Measurements from ENCODE around the gene STYXL2.

The STYXL2 gene

GRCh38 chr1:167093846-167094516, at the start of gene STYXL2:
STYXL2 (plus strand) TSS chr1:167094075; CDS start chr1:167094850, 775 bp downstream.
- no peak for FAIRE-seq

GRCh38 chr1:167051907-167052306, 42.0 kb upstream of the STYXL2 start:
- no peak for FAIRE-seq

DNA sequence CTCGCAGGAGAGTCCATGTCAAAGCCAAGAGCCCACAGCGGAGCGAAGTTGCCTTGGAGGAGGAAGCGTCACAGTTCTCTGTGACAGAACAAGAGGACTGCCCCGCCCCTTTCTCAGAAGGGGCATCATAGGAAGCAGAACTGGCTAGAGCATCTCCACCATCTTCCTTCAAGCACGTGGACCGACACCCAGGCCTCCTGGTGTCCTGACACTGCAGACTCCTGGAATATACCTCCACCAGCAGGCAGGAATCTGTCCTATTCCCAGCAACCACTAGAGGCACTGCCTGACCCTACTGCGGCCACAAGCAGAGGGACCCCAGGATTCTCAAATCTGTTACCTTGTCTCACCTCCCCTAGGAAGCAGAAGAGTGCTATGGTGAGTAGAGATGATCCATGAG, 41.5 kb upstream of the STYXL2 start:
- no peak for FAIRE-seq

GRCh38 chr1:167054531-167054930, 39.3 kb upstream of the STYXL2 start:
- FAIRE-seq = no peak

DNA sequence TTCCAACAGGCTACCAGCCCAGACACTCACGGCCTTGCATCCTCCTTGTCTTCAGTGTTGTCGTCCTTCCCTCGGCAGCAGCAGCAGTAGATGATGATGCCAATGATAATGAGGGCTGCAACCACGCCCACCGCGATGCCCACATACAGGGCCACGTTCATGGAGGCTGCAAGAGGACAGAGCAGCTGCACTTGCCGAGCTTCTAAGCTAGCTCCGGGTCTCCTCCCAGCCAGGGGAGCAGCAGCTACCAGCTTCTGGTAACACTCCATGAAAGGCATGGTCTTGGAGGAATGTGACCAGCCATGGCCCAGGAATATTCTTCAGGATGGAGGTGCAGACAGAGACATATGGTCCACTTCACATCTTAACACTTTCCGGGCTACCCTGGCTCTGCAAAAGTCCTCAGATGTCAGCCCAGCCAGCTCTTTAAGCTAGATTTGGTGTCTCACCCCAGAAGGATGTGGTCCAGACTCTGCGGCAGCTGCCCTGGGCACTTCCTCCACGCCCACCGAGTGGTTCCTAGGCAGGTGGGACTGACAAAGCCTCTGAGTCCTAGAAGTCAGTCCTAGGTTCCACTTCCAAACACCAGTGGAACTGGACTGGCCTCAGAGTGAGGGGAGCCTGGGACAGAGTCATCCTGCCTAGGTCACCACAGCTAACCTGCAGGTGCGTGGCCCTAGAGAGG, 38.8 kb upstream of the STYXL2 start:
- no peak for FAIRE-seq

GRCh38 chr1:167056529-167057231, 37.2 kb upstream of the STYXL2 start:
- no peak for FAIRE-seq

DNA sequence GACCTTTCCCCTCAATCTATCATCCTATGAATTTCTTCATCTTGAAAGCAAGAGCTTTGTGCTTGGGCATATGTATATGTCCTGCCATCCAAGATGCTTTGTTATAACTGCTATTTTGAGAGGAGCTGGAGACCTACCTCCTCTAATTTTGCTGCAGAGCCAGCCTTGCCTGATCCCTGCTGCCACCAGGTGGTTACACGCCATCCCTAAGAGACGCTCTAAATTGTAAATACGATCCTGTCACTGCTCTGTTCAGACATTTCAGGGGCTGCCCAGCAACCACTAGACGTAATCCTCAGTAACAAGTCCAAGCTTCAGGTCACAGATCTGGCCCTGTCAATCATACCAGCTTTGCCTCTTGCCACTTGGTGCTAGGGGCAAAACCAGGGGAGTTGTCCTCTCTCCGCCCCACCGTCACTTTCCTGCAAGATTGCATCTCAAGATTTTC, 36.6 kb upstream of the STYXL2 start:
- FAIRE-seq = no peak

DNA sequence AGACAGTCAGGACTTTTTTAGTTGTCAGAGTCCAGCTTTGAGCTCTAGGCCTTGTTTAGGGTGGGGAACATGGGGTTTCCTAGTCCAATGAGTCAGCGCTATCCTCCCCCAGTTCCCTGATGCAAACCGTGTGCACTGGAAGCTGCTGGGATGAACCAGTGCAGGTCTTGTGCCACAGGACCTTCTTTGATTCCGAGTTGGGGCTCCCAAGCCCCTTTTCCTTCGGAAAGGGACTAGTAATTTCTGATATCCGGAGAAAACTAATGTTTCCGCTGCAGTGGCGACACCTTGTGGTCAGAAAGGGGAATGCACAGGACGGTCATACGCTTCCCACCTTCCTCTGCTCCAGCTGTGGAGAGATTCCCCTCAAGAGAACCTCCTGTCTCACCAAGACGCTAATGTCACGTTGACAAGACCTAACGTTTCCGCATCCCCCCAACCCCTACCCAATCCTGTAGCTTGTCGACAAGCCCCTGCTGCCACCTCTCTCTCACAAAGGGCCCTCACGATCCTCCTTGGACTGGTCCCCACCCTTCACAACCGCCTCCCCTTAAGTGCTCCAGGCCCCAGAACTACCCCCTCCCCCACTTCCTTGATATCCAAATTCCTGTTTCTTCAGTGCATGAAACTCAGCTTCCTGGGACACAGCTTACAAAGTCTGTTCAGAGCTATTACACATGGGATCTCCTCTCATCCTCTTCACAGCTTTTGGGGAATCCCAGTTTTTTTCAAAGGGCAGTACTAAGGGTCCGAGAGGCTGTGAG, 34.6 kb upstream of the STYXL2 start:
- FAIRE-seq = peak; percentile 7

GRCh38 chr1:167059809-167060107, 34.1 kb upstream of the STYXL2 start:
- no peak for FAIRE-seq

GRCh38 chr1:167060141-167061072, 33.5 kb upstream of the STYXL2 start:
- FAIRE-seq = no peak

DNA sequence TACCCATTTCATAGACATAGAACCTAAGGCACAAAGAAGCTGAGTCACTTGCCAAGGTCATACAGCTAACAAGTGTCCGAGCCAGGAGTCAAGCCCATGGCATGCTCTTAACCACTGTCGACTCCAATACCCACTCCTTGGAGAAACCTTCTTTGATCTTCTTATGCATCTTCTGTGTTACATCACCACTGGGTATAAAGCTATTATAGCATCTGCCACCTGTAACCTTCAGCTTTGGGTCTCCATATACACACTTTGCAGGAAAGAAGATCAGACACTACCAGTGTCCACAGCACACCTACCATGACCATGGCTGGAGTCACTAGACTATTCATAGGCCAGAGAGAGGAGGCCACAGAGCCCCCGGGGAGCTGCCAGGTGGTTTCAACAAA, 32.8 kb upstream of the STYXL2 start:
- no peak for FAIRE-seq

- FAIRE-seq = no peak
Measured at GRCh38 chr1:167064621-167065020, 29.3 kb upstream of the STYXL2 start.

DNA sequence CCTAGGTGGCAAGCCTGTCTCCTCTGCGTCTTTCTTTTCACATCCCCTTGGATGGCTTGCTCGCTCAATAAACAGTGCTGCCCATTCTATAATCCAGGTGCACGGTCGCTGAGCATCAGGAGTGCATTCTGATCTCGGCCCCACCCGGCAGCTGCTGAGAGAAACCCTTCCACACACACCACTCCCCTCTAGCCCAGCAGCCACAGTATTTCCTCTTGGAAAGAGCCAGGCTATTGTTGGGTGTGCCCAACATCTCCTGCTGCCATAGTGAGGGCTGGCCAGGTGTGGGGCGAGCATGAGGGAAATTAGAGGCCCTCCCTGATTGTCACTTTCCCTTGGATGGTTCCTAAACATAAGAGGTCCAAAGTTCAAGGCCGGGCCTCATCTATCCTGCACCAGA, 28.4 kb upstream of the STYXL2 start:
- no peak for FAIRE-seq

DNA sequence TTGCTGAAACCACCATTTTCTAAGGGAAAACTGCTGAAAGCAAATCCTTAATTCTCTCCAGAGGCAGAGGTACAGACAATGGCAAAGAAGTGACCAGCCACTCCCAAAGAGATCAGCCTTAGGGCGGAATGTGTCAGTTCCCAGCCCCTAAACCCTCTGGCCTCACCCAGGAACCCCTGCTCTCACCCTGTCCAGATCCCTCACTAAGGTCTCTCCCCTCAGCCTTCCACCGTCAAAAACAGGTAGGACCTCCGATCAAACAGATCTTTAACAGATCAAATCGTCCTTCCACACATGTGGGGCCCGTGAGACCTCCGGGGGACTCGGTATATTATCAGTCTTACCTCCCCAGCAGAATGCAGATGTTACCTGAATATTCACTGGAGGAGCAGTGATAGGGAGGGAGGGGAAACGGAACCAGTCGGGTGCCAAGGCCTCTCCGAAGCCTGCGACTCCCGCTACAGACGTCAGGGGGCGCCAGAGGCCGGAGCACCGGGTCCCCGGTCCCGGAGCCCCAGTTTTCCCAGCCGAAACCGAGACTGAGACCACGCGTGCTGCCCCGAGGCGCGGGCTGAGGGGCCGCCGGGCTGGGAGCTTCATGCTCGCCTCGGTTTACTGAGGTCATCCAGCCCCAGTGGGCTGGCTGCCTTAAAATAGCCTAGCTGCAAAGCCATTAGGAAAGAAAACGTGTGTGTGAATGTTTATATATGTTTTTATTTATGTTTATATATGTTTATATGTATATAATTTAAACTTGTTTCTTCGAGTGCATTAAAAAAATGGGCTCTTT, 27.3 kb upstream of the STYXL2 start:
- FAIRE-seq = no peak

GRCh38 chr1:167067904-167068303, 26.0 kb upstream of the STYXL2 start:
- FAIRE-seq = peak; percentile 29

DNA sequence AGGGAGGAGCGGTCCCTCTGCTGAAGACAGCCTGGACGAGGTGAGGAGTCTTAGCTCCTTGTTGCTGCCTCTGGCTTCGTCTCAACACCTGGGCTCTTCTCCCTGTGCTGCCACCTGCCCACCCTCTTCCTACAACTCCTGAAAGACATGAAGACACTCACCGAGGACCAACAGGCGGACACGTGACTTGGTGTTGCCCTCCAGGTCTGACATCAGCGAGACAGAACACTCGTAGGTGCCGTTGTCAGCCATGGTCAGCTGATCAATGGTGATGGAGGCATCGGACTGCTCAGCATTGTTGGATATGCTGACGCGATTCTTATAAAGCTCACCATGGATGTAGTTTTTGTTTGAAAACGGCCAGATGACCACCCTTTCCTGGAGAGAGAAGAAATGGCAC, 25.1 kb upstream of the STYXL2 start:
- no peak for FAIRE-seq

DNA sequence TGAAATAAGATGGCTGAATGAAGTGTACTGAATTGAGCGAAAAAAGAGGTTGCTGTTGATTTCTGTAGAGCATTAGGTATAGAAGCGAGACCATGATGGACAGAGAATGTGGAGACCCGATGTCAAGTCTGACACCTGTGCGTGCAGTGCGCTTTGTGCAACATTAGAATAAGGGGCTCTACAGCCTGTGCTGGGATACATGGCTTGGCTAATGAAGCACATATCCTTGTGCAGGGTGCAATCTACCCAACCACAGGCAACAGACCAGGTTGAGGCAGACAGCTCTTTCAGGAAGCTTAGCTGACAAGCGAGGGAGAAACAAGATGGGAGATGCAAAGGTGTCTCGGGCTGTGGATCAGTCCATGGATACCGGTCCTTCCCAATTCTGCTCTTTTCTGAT, 22.6 kb upstream of the STYXL2 start:
- FAIRE-seq = no peak

- FAIRE-seq = no peak
Measured at GRCh38 chr1:167076136-167076710, 17.7 kb upstream of the STYXL2 start.

DNA sequence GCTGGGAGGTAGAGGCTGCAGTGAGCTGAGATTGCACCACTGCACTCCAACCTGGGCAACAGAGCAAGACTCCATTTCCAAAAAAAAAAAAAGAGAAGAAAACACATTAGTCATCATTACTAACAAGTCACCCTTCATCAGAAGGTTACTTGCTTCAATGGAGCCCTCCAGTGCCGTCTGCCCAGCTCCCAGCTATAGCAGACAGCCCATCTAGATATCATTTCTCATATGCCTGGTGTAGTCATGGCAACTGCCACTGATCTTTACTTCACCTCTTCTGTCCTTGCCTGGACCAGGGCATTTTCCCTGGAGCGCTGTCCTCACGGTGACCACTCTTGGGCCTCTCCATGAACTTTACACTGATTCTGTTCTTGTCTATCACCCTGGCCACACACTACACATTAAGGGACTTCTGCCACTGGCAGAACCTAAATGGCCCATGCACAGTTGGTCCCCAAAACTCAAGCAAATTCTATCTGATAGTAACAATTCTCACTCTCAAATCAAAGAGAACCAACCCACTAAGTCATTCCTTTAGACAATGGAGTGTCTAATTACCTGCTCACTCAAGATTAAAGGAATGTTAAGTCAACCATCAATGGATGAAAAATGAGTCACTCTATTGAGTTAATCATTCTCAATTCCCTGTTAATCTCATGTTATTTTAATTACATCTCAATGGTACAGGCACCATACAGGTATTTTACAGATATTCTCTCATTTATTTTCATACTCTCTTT, 16.6 kb upstream of the STYXL2 start:
- FAIRE-seq = no peak

DNA sequence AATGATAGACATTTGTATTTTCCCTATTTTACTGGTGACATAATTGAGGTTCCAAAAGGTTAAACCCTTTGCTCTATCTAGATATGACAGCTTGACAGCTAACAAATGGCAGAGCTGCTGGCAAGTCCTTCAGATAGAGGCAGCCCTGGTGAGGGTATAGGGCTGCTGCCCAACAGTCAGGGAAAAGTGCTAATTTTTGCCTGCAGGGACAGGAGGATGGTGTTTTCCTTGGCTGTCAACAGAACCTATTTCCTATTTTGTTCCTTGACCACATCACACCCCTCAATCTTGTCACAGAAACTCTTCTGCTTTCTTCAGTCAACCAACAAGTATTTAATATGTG, 16.0 kb upstream of the STYXL2 start:
- FAIRE-seq = no peak
